ENCODE data around the gene CAMK2B. TPM values are rescaled to one million over a fixed set of nuclear protein-coding genes. Genes with fewer than 3 reads are reported as not detected.

Gene CAMK2B
- total and polyA plus RNA-seq, 12 donors: 30.8 to 152 (median 113) TPM

DNA sequence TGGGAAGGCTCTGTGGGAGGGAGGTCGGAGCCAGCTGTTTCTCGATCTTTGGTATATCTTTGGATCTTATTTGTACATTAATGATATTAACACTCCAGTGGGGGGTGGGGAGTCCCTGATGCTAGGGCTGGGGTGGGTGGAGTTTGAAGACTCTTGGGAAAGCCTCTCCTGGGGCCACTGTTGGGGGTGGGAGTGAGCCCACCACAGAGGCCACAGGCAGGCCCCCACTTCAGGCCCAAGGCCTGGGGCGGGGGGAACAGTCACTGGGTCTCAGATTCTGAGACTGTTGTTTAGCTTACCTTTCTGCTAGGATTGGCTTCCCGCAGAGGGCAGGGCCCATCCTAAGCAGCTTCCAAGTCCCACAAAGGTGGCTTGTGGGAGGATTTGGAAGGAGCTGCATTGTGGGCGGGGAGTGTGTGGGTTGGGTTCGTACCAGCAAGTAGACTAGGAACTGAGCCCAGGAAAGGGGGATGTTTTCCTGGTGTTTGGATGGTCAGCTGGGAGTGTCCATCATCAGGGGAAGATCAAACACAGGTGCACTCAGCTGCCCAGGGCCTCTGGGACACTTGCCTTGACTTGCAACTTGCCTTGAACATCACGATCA is 112.7 kb downstream of the CAMK2B start:
- H3K36me3 ChIP-seq: peaks cover 0 to 68% (median 42%) of the 10 kb centered on the region in 9 donors
- intact Hi-C loops (cut with DNase I): no loop called here
- no peak for DNase-seq
- no peak overlapping the region for H3K4me3 ChIP-seq
- H3K27ac ChIP-seq: no peak overlapping the region
- H3K9me3 ChIP-seq: no peaks in the 10 kb centered on the region
- TF ChIP-seq, protein P1, sequence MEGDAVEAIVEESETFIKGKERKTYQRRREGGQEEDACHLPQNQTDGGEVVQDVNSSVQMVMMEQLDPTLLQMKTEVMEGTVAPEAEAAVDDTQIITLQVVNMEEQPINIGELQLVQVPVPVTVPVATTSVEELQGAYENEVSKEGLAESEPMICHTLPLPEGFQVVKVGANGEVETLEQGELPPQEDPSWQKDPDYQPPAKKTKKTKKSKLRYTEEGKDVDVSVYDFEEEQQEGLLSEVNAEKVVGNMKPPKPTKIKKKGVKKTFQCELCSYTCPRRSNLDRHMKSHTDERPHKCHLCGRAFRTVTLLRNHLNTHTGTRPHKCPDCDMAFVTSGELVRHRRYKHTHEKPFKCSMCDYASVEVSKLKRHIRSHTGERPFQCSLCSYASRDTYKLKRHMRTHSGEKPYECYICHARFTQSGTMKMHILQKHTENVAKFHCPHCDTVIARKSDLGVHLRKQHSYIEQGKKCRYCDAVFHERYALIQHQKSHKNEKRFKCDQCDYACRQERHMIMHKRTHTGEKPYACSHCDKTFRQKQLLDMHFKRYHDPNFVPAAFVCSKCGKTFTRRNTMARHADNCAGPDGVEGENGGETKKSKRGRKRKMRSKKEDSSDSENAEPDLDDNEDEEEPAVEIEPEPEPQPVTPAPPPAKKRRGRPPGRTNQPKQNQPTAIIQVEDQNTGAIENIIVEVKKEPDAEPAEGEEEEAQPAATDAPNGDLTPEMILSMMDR (IDR thresholded peaks at IDR 0.05): no peak
- peaks cover 0 to 5% (median 0%) of the 10 kb centered on the region in 9 donors for H3K4me1 ChIP-seq
- 77 to 81% methylated on average over 7 of the region's 7 CpGs for WGBS, 2 donors
- H3K27me3 ChIP-seq: no peaks in the 10 kb centered on the region
- ATAC-seq: no peak

GRCh38 chr7:44212018-44212417 is 113.4 kb downstream of the CAMK2B start:
- Histone ChIP-seq H3K9me3 (no peaks in the 10 kb centered on the region), H3K4me3 (no peak overlapping the region), H3K27me3 (no peaks in the 10 kb centered on the region), H3K27ac (no peak overlapping the region), H3K36me3 (peaks cover 0 to 75% (median 49%) of the 10 kb centered on the region in 9 donors), H3K4me1 (peaks cover 0 to 5% (median 0%) of the 10 kb centered on the region in 9 donors)
- TF ChIP-seq, protein P1 (IDR thresholded peaks at IDR 0.05): no peak
- no peak for ATAC-seq
- WGBS, 2 donors: 83% methylated on average over 6 of the region's 6 CpGs
- DNase-seq: no peak
- intact Hi-C loops (cut with DNase I): no loop called here

DNA sequence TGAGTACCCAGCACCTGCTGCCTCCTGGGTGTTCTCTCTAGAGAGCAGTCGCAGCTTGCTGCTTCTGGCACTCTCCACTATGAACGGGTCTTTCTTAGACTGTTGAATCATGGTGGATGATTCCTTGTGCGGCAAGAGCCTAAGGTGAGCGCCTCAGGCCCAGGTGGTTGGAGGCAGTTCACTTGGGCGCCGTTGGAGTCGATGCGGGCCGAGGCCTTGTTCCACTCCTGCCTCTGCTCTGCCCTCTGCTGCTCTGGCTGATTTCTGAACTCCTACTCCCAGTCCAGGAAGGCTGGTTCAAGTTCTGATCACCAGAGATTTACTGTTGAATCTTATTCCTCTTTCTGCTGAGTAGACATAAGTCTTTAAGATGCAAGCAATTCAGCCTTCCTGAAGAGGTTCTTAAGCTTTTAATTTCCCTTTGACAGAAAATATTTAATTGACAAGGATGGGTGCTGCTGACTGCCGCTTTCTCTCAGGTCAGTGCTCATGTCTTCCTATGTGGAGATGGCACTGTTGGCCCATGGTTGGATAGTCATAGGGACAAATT is 114.2 kb downstream of the CAMK2B start:
- WGBS, 2 donors: 90 to 92% methylated on average over 10 of the region's 10 CpGs
- no peaks in the 10 kb centered on the region for H3K27me3 ChIP-seq
- TF ChIP-seq, protein P1 (IDR thresholded peaks at IDR 0.05): no peak

GRCh38 chr7:44210107-44210506 is 115.3 kb downstream of the CAMK2B start:
- Histone ChIP-seq H3K36me3 (peaks cover 0 to 94% (median 66%) of the 10 kb centered on the region in 9 donors), H3K9me3 (no peaks in the 10 kb centered on the region), H3K27me3 (no peaks in the 10 kb centered on the region), H3K4me3 (no peak overlapping the region), H3K27ac (no peak overlapping the region), H3K4me1 (peaks cover 0 to 5% (median 0%) of the 10 kb centered on the region in 9 donors)
- no peak for ATAC-seq
- TF ChIP-seq, protein P1 (IDR thresholded peaks at IDR 0.05): no peak
- intact Hi-C loops (cut with DNase I): no loop called here
- WGBS, 2 donors: 87% methylated on average over 5 of the region's 5 CpGs
- DNase-seq: no peak

More for the DNA sequence above, 114.2 kb downstream of the CAMK2B start:
- peaks cover 0 to 83% (median 56%) of the 10 kb centered on the region in 9 donors for H3K36me3 ChIP-seq
- DNase-seq: no peak
- ATAC-seq: no peak
- intact Hi-C loops (cut with DNase I): no loop called here
- no peak overlapping the region for H3K4me3 ChIP-seq
- H3K27ac ChIP-seq: no peak overlapping the region
- H3K4me1 ChIP-seq: peaks cover 0 to 5% (median 0%) of the 10 kb centered on the region in 9 donors
- H3K9me3 ChIP-seq: no peaks in the 10 kb centered on the region

Data from heart right ventricle (tissue), 16 donors.